GM13976 (cell line): Measurements from ENCODE around the gene SCAPER.
A peak's percentile ranks its signal among the peaks of the same experiment; 100 is the strongest.

Source experiments
- DNase-seq: peaks from one replicate; pipeline ENCODE4 v3.0.0; 2012; ENCODE audit warnings: low spot score
- CTCF ChIP-seq: IDR thresholded peaks from 2 replicates; pipeline ENCODE4 v1.5.1; 2012; ENCODE audit warnings: borderline replicate concordance, mild to moderate bottlenecking; ENCODE audit not compliant: insufficient read depth; ENCODE audit errors: extremely low read depth, missing control alignments, control extremely low read depth
- in situ Hi-C: fragments of 300-500 bp; cut with MboI; formaldehyde crosslinking; loops from one replicate; pipeline ENCODE4 v1.12.0; 2022; ENCODE audit warnings: low sequenced_read_pairs, mixed read lengths, inconsistent platforms; ENCODE audit not compliant: unreplicated experiment

The SCAPER gene

DNA sequence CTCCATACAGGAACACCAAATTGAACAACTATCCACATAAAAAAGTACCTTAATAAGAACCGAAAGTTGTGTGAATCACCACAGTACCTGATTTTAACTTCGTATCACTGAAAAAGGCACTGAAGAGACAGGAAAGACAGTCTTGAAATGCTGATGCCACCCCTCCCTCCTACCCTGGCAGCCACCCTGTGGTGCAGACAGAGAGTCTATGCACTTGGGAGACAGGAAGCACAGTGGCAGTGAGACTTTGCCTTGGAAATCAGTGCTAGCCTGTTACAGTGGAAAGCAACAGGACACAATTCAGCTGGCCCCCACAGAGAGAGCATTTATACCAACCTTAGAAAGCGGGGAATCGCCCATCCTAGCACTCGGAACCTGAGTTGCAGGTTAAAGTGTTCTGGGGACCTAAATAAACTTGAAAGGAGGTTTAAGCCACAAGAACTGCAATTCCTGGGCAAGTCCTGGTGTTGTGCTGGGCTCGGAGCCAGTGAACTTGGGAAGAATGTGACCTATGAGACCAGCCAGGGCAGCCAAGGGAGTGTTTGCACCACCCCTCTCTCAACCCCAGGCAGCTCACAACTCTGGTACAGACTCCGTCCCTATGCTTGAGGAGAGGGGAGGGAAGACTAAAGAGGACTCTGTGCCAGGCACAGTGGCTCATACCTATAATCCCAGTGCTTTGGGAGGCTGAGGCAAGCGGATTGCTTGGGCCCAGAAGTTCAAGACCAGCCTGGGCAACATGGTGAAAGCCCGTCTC is 328.4 kb downstream of the SCAPER start:
- no peak for TF ChIP-seq CTCF
- no peak for DNase-seq
- in situ Hi-C loops: no loop called here

GRCh38 chr15:76575679-76576078 is 329.5 kb downstream of the SCAPER start:
- no peak for DNase-seq
- TF ChIP-seq CTCF: no peak
- in situ Hi-C loops: no loop called here

- in situ Hi-C loops: no loop called here
Observed at GRCh38 chr15:76575274-76575673, 329.9 kb downstream of the SCAPER start.

DNA sequence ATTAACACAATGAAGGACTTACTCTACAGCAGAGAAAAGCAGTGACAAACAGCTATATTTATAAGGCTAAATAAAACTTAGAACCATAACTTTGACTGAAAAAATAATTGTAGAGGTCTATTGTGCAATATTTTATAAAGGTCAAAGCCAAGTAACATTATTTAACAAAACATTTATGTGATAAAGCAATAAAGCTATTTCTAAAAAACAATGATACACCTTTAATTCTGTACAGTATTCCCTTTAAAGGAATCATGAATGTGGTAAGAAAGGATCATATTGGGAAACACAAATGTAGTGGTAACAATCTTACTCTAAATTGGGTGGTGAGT is 332.2 kb downstream of the SCAPER start:
- no peak for TF ChIP-seq CTCF
- in situ Hi-C loops: no loop called here
- DNase-seq: no peak

More at GRCh38 chr15:76575274-76575673, 329.9 kb downstream of the SCAPER start:
- peak; percentile 63 for DNase-seq
- no peak for TF ChIP-seq CTCF

- no peak for DNase-seq
- in situ Hi-C loops: no loop called here
- TF ChIP-seq CTCF: no peak
Observed at GRCh38 chr15:76566276-76566675, 338.9 kb downstream of the SCAPER start.

- DNase-seq: no peak
Observed at GRCh38 chr15:76565366-76565765, 339.8 kb downstream of the SCAPER start.

More at GRCh38 chr15:76565366-76565765, 339.8 kb downstream of the SCAPER start:
- in situ Hi-C loops: no loop called here
- no peak for TF ChIP-seq CTCF
